ENCODE measurements around the gene TRIM37.

TRIM37 gene

GRCh38 chr17:59151591-59151990 is 44.9 kb upstream of the TRIM37 start:
- ChIA-PET POLR2A (interaction anchor here (0.6 to 3.0 kb wide), 5 partner anchors 9 to 465 kb away, joined by 3 to 11 read pairs (median 3); partner anchors contain the start of genes RAD51C, TEX14 and TRIM37), CTCF (interaction anchor here (0.6 to 1.2 kb wide), 5 partner anchors 8 to 633 kb away, joined by 3 to 5 read pairs (median 4); no protein-coding TSS in a partner anchor)
- Histone ChIP-seq H3K4me3 (ENCODE audit: low read depth, low read length) (peak overlapping the region; percentile 12; the same call in 1 of the 2 replicates), H3K4me1 (ENCODE audit: control insufficient read depth, insufficient read depth, low read length) (peaks cover 23% of the 10 kb centered on the region), H3K27ac (ENCODE audit: extremely low read depth, low read depth, low read length) (no peak overlapping the region), H3K36me3 (ENCODE audit: control insufficient read depth in 2 of 2, insufficient read depth in 1 of 2, low read length in 2 of 2) (peaks cover 0 to 15% of the 10 kb centered on the region in 2 experiments; a peak in 1 of 3 replicates), H3K9me3 (ENCODE audit: control insufficient read depth, insufficient read depth, low read depth, low read length) (no peaks in the 10 kb centered on the region)
- TF ChIP-seq GLI2 (tag by site-specific recombination; IDR thresholded peaks at IDR 0.05; ENCODE audit: borderline replicate concordance, low read depth): no peak
- peak; percentile 92 for TF ChIP-seq PRDM6 (tag by site-specific recombination; IDR thresholded peaks at IDR 0.05)
- TF ChIP-seq ZBTB17 (tag by site-specific recombination; IDR thresholded peaks at IDR 0.05): peak; percentile 81
- 0 out of 2 replicates have a peak, but pooled peaks have one; percentile 36 for TF ChIP-seq ZNF600 (tag by site-specific recombination; IDR thresholded peaks at IDR 0.05)
- TF ChIP-seq ZBTB20 (tag by site-specific recombination; IDR thresholded peaks at IDR 0.05): no peak
- TF ChIP-seq ZFP69B (tag by site-specific recombination; IDR thresholded peaks at IDR 0.05): no peak

DNA sequence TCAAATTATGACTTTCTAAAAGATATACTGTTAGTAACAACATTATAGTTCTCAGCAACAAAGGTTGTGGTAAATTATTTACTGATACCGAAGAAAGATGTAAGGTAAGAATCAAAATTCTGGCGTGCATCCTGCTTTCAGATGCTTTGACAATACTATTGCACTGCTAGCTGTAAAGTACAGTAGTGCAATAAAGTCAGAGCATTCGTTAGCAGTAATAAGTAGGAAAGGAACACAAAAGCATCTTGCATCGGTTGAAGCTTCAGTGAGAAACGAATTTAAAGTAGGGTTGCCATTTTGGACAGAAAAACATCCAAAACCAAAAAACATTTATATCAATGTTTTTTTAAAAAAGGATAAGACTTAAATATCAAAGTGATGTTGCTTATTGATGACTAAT is 44.3 kb upstream of the TRIM37 start:
- ChIA-PET POLR2A (interaction anchor here (0.6 to 3.0 kb wide), 4 partner anchors 8 to 459 kb away, joined by 3 to 11 read pairs (median 4); partner anchors contain the start of genes RAD51C, TEX14 and TRIM37), CTCF (interaction anchor here (0.8 to 1.2 kb wide), 2 partner anchors 14 to 440 kb away, joined by 4 to 5 read pairs; no protein-coding TSS in a partner anchor)
- peaks cover 0 to 15% of the 10 kb centered on the region in 2 experiments; a peak in 1 of 3 replicates for H3K36me3 ChIP-seq (ENCODE audit: control insufficient read depth in 2 of 2, insufficient read depth in 1 of 2, low read length in 2 of 2)
- H3K27ac ChIP-seq (ENCODE audit: extremely low read depth, low read depth, low read length): no peak overlapping the region
- no peak overlapping the region for H3K4me3 ChIP-seq (ENCODE audit: low read depth, low read length)
- TF ChIP-seq, protein P1, sequence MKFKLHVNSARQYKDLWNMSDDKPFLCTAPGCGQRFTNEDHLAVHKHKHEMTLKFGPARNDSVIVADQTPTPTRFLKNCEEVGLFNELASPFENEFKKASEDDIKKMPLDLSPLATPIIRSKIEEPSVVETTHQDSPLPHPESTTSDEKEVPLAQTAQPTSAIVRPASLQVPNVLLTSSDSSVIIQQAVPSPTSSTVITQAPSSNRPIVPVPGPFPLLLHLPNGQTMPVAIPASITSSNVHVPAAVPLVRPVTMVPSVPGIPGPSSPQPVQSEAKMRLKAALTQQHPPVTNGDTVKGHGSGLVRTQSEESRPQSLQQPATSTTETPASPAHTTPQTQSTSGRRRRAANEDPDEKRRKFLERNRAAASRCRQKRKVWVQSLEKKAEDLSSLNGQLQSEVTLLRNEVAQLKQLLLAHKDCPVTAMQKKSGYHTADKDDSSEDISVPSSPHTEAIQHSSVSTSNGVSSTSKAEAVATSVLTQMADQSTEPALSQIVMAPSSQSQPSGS (tag by site-specific recombination; IDR thresholded peaks at IDR 0.05; ENCODE audit: low read depth): no peak
- peak; percentile 50; the same call in 1 of the 2 replicates for TF ChIP-seq ZBTB44 (tag by site-specific recombination; IDR thresholded peaks at IDR 0.05)
- H3K9me3 ChIP-seq (ENCODE audit: control insufficient read depth, insufficient read depth, low read depth, low read length): no peaks in the 10 kb centered on the region
- peaks cover 20% of the 10 kb centered on the region for H3K4me1 ChIP-seq (ENCODE audit: control insufficient read depth, insufficient read depth, low read length)

DNA sequence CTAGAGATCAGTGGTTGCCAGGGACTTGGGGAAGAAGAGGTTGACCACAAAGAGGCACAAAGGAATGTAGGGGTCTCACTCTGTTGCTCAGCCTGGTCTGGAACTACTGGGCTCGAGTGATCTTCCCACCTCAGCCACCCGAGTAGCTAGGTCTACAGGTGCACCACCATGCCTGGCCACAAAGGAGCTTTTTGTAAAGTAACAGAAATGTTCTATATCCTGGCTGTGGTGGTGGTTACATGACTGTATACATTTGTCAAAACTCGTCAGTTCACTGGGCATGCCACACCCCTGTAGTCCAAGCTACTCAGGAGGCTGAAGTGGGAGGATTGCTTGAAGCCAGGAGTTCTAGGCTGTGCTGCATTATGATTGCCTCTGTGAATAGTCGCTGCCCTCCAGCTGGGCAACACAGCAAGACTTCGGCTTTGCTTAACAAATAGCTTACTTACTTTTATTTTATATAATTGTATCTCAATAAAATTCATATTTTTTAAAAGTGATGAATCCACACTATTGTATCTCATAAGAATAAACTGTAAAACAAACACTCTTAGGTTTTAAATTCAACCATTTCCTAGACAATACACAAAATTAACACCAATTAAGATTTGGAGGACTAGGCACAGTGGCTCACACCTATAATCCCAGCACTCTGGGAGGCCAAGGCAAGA is 43.3 kb upstream of the TRIM37 start:
- ChIA-PET CTCF (interaction anchor here (0.5 to 0.6 kb wide), 2 partner anchors 12 to 58 kb away, joined by 3 read pairs; no protein-coding TSS in a partner anchor), POLR2A (interaction anchor here (1.6 to 3.0 kb wide), 2 partner anchors 13 to 43 kb away, joined by 5 to 11 read pairs; partner anchors contain the start of gene TRIM37)
- H3K36me3 ChIP-seq (ENCODE audit: control insufficient read depth in 2 of 2, insufficient read depth in 1 of 2, low read length in 2 of 2): peaks cover 0 to 15% of the 10 kb centered on the region in 2 experiments; a peak in 1 of 3 replicates
- H3K9me3 ChIP-seq (ENCODE audit: control insufficient read depth, insufficient read depth, low read depth, low read length): no peaks in the 10 kb centered on the region
- H3K4me3 ChIP-seq (ENCODE audit: low read depth, low read length): no peak overlapping the region
- TF ChIP-seq ZNF266 (tag by site-specific recombination; IDR thresholded peaks at IDR 0.05; ENCODE audit: low read depth) (no peak), ZNF664 (tag by site-specific recombination; IDR thresholded peaks at IDR 0.05) (peak; percentile 91), MZF1 (tag by site-specific recombination; IDR thresholded peaks at IDR 0.05; ENCODE audit: borderline replicate concordance) (peak; percentile 59; the same call in 1 of the 2 replicates)
- H3K27ac ChIP-seq (ENCODE audit: extremely low read depth, low read depth, low read length): 0 out of 2 replicates have a peak overlapping the region, but pooled peaks have one; percentile 3
- H3K4me1 ChIP-seq (ENCODE audit: control insufficient read depth, insufficient read depth, low read length): peaks cover 20% of the 10 kb centered on the region
